Neural cell (in vitro differentiated cells): ENCODE data around the gene PDGFA. TPM values are rescaled to one million over a fixed set of nuclear protein-coding genes. Genes with fewer than 3 reads are reported as not detected.

Source experiments
- H2AFZ ChIP-seq: fragments of 200-600, 300-800 bp; sonication (generic), shearing (Covaris generic); 2 replicates; pipeline ENCODE4 v1.6.0; 2014; ENCODE audit warnings: low read depth, mild to moderate bottlenecking, antibody characterized with exemption, low read length, moderate library complexity
- H3F3A ChIP-seq: fragments of 200-600 bp; shearing (Covaris generic); 2 replicates; pipeline ENCODE4 v1.6.1; 2016; ENCODE audit warnings: mild to moderate bottlenecking, moderate library complexity, mixed read lengths, antibody characterized with exemption, low read length; ENCODE audit not compliant: insufficient read depth, poor library complexity, severe bottlenecking
- H3K27ac ChIP-seq: fragments of 200-600, 300-800 bp; sonication (generic), shearing (Covaris generic); 2 replicates; pipeline ENCODE4 v1.5.1; 2014; ENCODE audit warnings: mild to moderate bottlenecking, low read length, moderate library complexity
- H3K27me3 ChIP-seq: fragments of 300-800, 200-600 bp; sonication (generic), shearing (Covaris generic); 2 replicates; pipeline ENCODE4 v1.6.0; 2014; ENCODE audit warnings: mild to moderate bottlenecking, low read depth, low read length, moderate library complexity; ENCODE audit not compliant: insufficient read depth
- H3K36me3 ChIP-seq: fragments of 300-800, 200-600 bp; sonication (generic), shearing (Covaris generic); 2 replicates; pipeline ENCODE4 v1.5.1; 2014; ENCODE audit warnings: mild to moderate bottlenecking, antibody characterized with exemption, low read length, moderate library complexity; ENCODE audit not compliant: insufficient read depth
- H3K4me2 ChIP-seq: fragments of 300-800, 200-600 bp; sonication (generic), shearing (Covaris generic); 2 replicates; pipeline ENCODE4 v1.6.0; 2014; ENCODE audit warnings: mild to moderate bottlenecking, low read length
- H3K4me3 ChIP-seq: fragments of 300-800, 200-600 bp; sonication (generic), shearing (Covaris generic); 2 replicates; pipeline ENCODE4 v1.5.1; 2014; ENCODE audit warnings: mild to moderate bottlenecking, low read length, moderate library complexity
- H3K79me2 ChIP-seq: fragments of 200-600 bp; shearing (Covaris generic); replicated peaks from 2 replicates; pipeline ENCODE4 v1.6.0; 2014; ENCODE audit warnings: mild to moderate bottlenecking, low read length, moderate library complexity; ENCODE audit not compliant: insufficient read depth
- H3K9ac ChIP-seq: fragments of 300-800, 200-600 bp; sonication (generic), shearing (Covaris generic); 2 replicates; pipeline ENCODE4 v1.6.1; 2016; ENCODE audit warnings: mild to moderate bottlenecking, low read length, mixed read lengths
- H3K9me2 ChIP-seq: fragments of 200-600 bp; shearing (Covaris generic); 2 replicates; pipeline ENCODE4 v1.6.1; 2016; ENCODE audit warnings: mild to moderate bottlenecking, low read length, mixed read lengths; ENCODE audit not compliant: insufficient read depth
- H3K9me3 ChIP-seq: fragments of 200-600, 300-800 bp; sonication (generic), shearing (Covaris generic); 2 replicates; pipeline ENCODE4 v1.6.1; 2016; ENCODE audit warnings: mild to moderate bottlenecking, mixed run types, low read length, moderate library complexity, mixed read lengths
- H4K20me1 ChIP-seq: fragments of 200-600 bp; shearing (Covaris generic); 2 replicates; pipeline ENCODE4 v1.6.1; 2016; ENCODE audit warnings: mild to moderate bottlenecking, mixed run types; ENCODE audit not compliant: insufficient read depth
- CTCF ChIP-seq: fragments of 450-650 bp; IDR thresholded peaks from 2 replicates; pipeline ENCODE4 v1.5.1; 2014; ENCODE audit warnings: antibody characterized with exemption, mild to moderate bottlenecking, moderate library complexity; ENCODE audit not compliant: poor library complexity, severe bottlenecking
- EP300 ChIP-seq: fragments of 450-650 bp; conservative IDR thresholded peaks from 2 replicates; pipeline ENCODE4 v1.6.1; 2014; ENCODE audit warnings: antibody characterized with exemption, mild to moderate bottlenecking, moderate library complexity; ENCODE audit not compliant: poor library complexity, severe bottlenecking
- EZH2 ChIP-seq: fragments of 200-600, 300-800 bp; shearing (Covaris generic), sonication (generic); IDR thresholded peaks from 2 replicates; pipeline ENCODE4 v1.6.1; 2014; ENCODE audit warnings: antibody characterized with exemption, low read length, borderline replicate concordance, mild to moderate bottlenecking; ENCODE audit not compliant: insufficient read depth, poor library complexity, severe bottlenecking
- MXI1 ChIP-seq: fragments of 450-650 bp; conservative IDR thresholded peaks from 2 replicates; pipeline ENCODE4 v1.6.1; 2014; ENCODE audit warnings: antibody characterized with exemption, mild to moderate bottlenecking; ENCODE audit not compliant: poor library complexity, severe bottlenecking
- POLR2AphosphoS5 ChIP-seq: IDR thresholded peaks from 2 replicates; pipeline ENCODE4 v1.6.1; 2012
- RAD21 ChIP-seq: fragments of 450-650 bp; conservative IDR thresholded peaks from 2 replicates; pipeline ENCODE4 v1.6.1; 2014; ENCODE audit warnings: antibody characterized with exemption, mild to moderate bottlenecking, moderate library complexity
- REST ChIP-seq: IDR thresholded peaks from 2 replicates; pipeline ENCODE4 v1.6.1; 2012; ENCODE audit warnings: borderline replicate concordance
- SMC3 ChIP-seq: fragments of 450-650 bp; conservative IDR thresholded peaks from 2 replicates; pipeline ENCODE4 v1.6.1; 2014; ENCODE audit warnings: antibody characterized with exemption, mild to moderate bottlenecking, moderate library complexity; ENCODE audit not compliant: poor library complexity
- TAF1 ChIP-seq: IDR thresholded peaks from 2 replicates; pipeline ENCODE4 v1.6.1; 2012; ENCODE audit warnings: low read depth
- polyA plus RNA-seq: library from polyadenylated mRNA; depleted of rRNA; stranded (reverse); fragments of >200 nt; gene quantifications from 2 replicates; pipeline ENCODE4 v1.2.3, GENCODE V29; 2014

PDGFA gene
- polyA plus RNA-seq, 1 donor from 2014 or later, result 4.1 TPM

- Histone ChIP-seq H4K20me1 (no peaks in the 10 kb centered on the region), H3K9ac (no peak overlapping the region)
Observed at GRCh38 chr7:463362-463781, 56.3 kb downstream of the PDGFA start.

More at GRCh38 chr7:463362-463781, 56.3 kb downstream of the PDGFA start:
- Histone ChIP-seq H3K9me3 (no peaks in the 10 kb centered on the region), H3K4me3 (no peak overlapping the region), H3K36me3 (no peaks in the 10 kb centered on the region), H3K4me2 (no peak overlapping the region), H3K9me2 (no peaks in the 10 kb centered on the region), H3F3A (no peaks in the 10 kb centered on the region), H3K27me3 (no peaks in the 10 kb centered on the region), H2AFZ (no peak overlapping the region), H3K27ac (no peak overlapping the region), H3K79me2 (no peaks in the 10 kb centered on the region)
- TF ChIP-seq SMC3 (no peak), POLR2AphosphoS5 (no peak), TAF1 (no peak), RAD21 (no peak), EP300 (no peak), CTCF (no peak), EZH2 (no peak), REST (no peak), MXI1 (no peak)
